GM12875 (cell line): Measurements from ENCODE around the gene SLC25A25.

Source experiments
- H3K4me3 ChIP-seq: one replicate; pipeline ENCODE4 v1.5.1; 2011; ENCODE audit warnings: low read depth, low read length, control low read depth
- TF ChIP-seq, protein P1 (sequence below): IDR thresholded peaks from 2 replicates; pipeline ENCODE4 v1.5.1; 2011; ENCODE audit warnings: low read depth, mild to moderate bottlenecking, control low read depth, inconsistent platforms, low read length, moderate library complexity, borderline replicate concordance; ENCODE audit not compliant: insufficient read depth

The SLC25A25 gene

DNA sequence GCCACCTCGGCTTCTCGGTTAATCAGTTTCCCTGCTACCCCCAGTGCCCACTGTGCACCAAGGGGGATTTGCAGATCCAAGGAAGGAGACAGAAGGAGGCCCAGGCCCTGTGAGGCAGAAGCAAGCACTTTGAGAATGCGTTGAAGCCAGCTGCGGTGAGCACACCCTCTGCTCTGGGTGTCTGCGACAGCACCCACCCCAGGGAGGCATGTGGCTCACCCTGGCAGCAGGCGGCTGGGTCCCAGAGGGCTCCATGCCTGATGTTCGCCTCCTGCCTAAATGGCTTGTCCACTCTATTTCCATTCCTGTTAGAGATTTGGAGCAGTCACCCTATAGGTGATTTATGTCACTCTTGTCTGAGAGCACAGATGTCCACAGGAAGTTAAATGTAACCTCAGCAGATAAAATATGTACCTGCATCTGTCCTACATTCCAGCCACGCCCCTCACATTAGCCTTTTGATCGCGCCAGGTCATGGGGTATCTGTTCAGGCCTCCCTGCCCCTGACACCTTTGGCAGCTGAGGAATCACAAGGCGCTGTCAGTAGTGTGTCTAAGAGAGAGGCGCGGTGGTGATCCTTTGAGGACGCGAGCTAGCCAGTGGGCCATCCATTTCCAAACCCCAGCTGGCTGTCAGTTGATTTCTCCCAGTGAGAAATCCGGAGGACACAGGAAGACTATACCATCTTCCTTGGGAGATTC is 31.3 kb downstream of the SLC25A25 start:
- TF ChIP-seq, protein P1, sequence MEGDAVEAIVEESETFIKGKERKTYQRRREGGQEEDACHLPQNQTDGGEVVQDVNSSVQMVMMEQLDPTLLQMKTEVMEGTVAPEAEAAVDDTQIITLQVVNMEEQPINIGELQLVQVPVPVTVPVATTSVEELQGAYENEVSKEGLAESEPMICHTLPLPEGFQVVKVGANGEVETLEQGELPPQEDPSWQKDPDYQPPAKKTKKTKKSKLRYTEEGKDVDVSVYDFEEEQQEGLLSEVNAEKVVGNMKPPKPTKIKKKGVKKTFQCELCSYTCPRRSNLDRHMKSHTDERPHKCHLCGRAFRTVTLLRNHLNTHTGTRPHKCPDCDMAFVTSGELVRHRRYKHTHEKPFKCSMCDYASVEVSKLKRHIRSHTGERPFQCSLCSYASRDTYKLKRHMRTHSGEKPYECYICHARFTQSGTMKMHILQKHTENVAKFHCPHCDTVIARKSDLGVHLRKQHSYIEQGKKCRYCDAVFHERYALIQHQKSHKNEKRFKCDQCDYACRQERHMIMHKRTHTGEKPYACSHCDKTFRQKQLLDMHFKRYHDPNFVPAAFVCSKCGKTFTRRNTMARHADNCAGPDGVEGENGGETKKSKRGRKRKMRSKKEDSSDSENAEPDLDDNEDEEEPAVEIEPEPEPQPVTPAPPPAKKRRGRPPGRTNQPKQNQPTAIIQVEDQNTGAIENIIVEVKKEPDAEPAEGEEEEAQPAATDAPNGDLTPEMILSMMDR: no peak
- H3K4me3 ChIP-seq: no peak overlapping the region

DNA sequence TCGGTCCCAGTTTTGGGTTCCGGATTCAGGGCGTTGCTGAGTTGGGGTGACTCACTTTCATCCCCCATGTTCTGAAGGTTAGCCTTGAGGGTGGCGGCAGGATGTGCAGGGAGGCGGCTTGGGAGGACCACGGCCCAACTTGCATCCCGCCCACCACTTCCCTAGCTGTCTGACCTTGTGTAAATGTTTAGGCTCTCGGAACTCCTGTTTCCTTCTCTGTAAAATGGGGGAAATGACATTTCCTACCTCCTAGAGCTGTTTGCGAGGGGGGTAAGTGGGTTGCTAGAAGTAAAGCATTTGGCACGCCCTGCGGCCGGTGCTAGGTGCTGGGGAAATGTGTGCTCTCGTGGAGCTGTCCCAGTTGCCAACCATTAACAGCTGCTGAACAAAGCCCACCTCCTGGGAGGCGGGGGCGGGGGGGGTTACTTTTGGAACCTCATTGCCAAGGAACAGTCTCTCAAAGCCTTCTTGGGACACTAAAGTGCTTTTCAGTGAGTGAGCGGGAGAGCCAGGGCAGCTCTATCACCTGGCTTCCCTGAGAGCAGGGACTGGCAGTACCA is 32.0 kb downstream of the SLC25A25 start:
- TF ChIP-seq, protein P1: no peak
- H3K4me3 ChIP-seq: no peak overlapping the region

DNA sequence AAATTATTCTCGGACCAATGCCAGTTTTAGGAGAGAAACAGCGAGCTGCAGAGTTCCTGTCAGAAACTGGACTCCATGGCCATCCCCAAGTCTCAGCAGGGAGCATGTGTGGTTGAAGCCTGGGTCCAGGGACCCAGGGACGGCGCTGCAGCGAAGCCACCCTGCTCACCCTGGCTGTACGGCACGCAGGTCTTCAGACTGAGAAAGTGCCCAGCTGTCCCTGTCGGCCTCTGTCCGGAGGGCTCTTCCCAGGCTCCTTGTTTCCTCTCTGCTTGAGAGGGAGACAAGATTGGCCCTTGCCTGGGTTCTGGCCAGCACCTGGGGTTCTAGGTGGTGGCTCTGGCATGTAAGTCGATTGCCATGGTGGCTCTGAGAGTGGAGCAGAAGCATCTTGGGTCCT is 32.5 kb downstream of the SLC25A25 start:
- H3K4me3 ChIP-seq: no peak overlapping the region
- TF ChIP-seq, protein P1: no peak

DNA sequence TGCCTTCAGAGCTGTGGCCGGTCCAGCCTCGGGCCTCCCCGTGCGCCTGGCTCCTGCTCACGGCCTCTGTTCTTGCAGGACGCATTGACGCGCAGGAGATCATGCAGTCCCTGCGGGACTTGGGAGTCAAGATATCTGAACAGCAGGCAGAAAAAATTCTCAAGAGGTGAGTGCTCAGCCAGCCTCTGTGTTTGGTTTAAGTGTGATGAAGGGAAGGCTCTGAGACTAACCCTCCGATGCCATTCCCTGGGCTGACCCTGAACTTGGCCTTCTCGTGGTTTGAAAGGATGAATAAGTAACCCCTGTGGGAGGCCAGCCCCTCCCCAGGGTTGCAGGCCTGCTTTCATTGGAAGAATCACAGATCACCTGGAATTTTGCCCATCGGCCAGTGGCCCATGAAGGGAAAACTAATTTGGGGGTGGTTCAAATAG is 33.2 kb downstream of the SLC25A25 start:
- TF ChIP-seq, protein P1: no peak
- H3K4me3 ChIP-seq: no peak overlapping the region

DNA sequence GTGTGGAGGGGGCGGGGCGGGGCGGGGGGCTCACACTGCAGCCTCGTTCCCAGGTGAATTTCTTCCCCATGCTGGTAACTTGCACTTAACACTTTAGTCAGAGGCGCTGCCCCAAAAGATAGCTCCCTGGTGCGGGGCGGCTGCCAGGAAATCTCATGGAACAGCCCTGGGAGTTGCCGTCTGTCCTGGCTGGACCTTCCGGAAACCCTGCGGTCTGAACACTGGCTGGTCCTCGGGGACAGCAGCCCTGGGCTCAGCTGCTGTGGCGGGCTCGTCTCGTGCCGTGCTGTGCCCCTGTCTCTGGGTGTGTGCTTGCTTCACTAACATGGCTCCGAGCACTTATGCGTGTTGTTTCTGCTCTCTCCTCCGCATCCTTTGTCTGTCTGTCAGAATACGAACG is 33.7 kb downstream of the SLC25A25 start:
- no peak overlapping the region for H3K4me3 ChIP-seq
- TF ChIP-seq, protein P1: no peak

DNA sequence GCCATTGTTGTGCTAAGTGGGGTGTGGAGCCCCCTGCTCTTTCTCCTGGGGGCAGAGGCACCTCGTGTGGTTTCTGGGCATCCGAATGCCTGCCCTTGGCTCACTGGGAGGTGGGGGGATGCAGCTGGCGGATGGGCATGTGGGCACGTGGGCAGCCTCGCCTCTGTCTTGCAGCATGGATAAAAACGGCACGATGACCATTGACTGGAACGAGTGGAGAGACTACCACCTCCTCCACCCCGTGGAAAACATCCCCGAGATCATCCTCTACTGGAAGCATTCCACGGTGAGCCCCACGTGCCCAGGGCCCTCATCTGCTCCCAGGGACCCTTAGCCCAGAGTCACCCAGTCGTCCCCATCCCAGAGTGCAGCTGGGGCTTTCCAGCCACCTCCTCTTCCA is 34.2 kb downstream of the SLC25A25 start:
- TF ChIP-seq, protein P1: no peak
- no peak overlapping the region for H3K4me3 ChIP-seq
